CD14-positive monocyte (primary cell): ENCODE data around the gene FEZ2. TPM values are rescaled to one million over a fixed set of nuclear protein-coding genes. Genes with fewer than 3 reads are reported as not detected.

Experiments used
- DNase-seq, 3 donors: peaks; one replicate each; pipeline ENCODE4 v3.0.0-alpha.2; 2011 to 2022
- H2AFZ ChIP-seq: 2 replicates; pipeline ENCODE4 v1.6.0; 2012; ENCODE audit warnings: mild to moderate bottlenecking, low read depth, low read length, inconsistent platforms; ENCODE audit not compliant: insufficient read depth, poor library complexity, severe bottlenecking
- H3K27ac ChIP-seq, 2 donors: 1 replicate in 1 of 2; 2 replicates in 1 of 2; pipeline ENCODE4 v1.5.1; 2012 to 2013; ENCODE audit warnings: low read length in 2 of 2, control low read depth in 1 of 2, inconsistent platforms in 1 of 2, low read depth in 1 of 2, mild to moderate bottlenecking in 1 of 2
- H3K27me3 ChIP-seq, 2 donors: one replicate each; pipeline versions ENCODE4 v1.6.0 to v1.6.1; 2011 to 2013; ENCODE audit warnings: low read length in 2 of 2; ENCODE audit not compliant: control insufficient read depth in 2 of 2, insufficient read depth in 2 of 2
- H3K36me3 ChIP-seq, 2 donors: replicated peaks in 1 of 2; 1 replicate in 1 of 2; 2 replicates in 1 of 2; pipeline versions ENCODE4 v1.5.1 to v1.6.1; 2012 to 2013; ENCODE audit warnings: low read length in 2 of 2, control low read depth in 1 of 2, inconsistent platforms in 1 of 2, mild to moderate bottlenecking in 1 of 2; ENCODE audit not compliant: insufficient read depth in 2 of 2, control insufficient read depth in 1 of 2
- H3K4me1 ChIP-seq, 2 donors: 1 replicate in 1 of 2; 2 replicates in 1 of 2; pipeline versions ENCODE4 v1.5.1 to v1.6.1; 2012 to 2013; ENCODE audit warnings: low read length in 2 of 2, control low read depth in 1 of 2, inconsistent platforms in 1 of 2, mild to moderate bottlenecking in 1 of 2, moderate library complexity in 1 of 2; ENCODE audit not compliant: insufficient read depth in 2 of 2, control insufficient read depth in 1 of 2
- H3K4me2 ChIP-seq: replicated peaks from 2 replicates; pipeline ENCODE3; 2012; ENCODE audit warnings: low read length, moderate library complexity, mild to moderate bottlenecking; ENCODE audit not compliant: poor library complexity, severe bottlenecking; ENCODE audit errors: extremely low read depth
- H3K4me3 ChIP-seq, 3 experiments: fragments of 200-600 bp in 1 of 3; sonication (generic) in 1 of 3; replicated peaks in 1 of 3; 1 replicate in 2 of 3; 2 replicates in 1 of 3; pipeline ENCODE4 v1.5.1; 2011 to 2013; ENCODE audit warnings: low read length in 3 of 3, mild to moderate bottlenecking in 3 of 3, control low read depth in 2 of 3, low read depth in 2 of 3, inconsistent platforms in 1 of 3, moderate library complexity in 1 of 3
- H3K79me2 ChIP-seq: 2 replicates; pipeline ENCODE4 v1.6.0; 2012; ENCODE audit warnings: mild to moderate bottlenecking, control low read depth, inconsistent platforms, low read length, moderate library complexity; ENCODE audit not compliant: insufficient read depth
- H3K9ac ChIP-seq: 2 replicates; pipeline ENCODE4 v1.6.0; 2017; ENCODE audit warnings: low read length, mild to moderate bottlenecking; ENCODE audit not compliant: insufficient read depth, poor library complexity, severe bottlenecking
- H3K9me3 ChIP-seq, 2 donors: replicated peaks in 1 of 2; 1 replicate in 1 of 2; 2 replicates in 1 of 2; pipeline versions ENCODE4 v1.5.1 to v1.6.1; 2012 to 2013; ENCODE audit warnings: low read length in 2 of 2, control low read depth in 1 of 2; ENCODE audit not compliant: control insufficient read depth in 1 of 2, insufficient read depth in 1 of 2
- H4K20me1 ChIP-seq: 2 replicates; pipeline ENCODE4 v1.6.0; 2012; ENCODE audit warnings: mild to moderate bottlenecking, low read length, control low read depth, moderate library complexity; ENCODE audit not compliant: insufficient read depth
- H3K27ac Mint-ChIP-seq, 7 donors: one replicate each; pipeline ENCODE4 v1.8.0; 2020; ENCODE audit warnings: mild to moderate bottlenecking in 7 of 7, mixed read lengths in 7 of 7, moderate library complexity in 6 of 7, inconsistent platforms in 2 of 7
- H3K27me3 Mint-ChIP-seq, 3 donors: one replicate each; pipeline ENCODE4 v1.8.0; 2021 to 2022; ENCODE audit warnings: low read depth in 3 of 3, mild to moderate bottlenecking in 3 of 3, mixed read lengths in 3 of 3, moderate library complexity in 3 of 3, inconsistent platforms in 1 of 3
- H3K36me3 Mint-ChIP-seq, 2 donors: one replicate each; pipeline ENCODE4 v1.8.0; 2020; ENCODE audit warnings: mixed read lengths in 2 of 2, inconsistent platforms in 1 of 2, mild to moderate bottlenecking in 1 of 2
- H3K4me1 Mint-ChIP-seq: one replicate; pipeline ENCODE4 v1.8.0; 2020; ENCODE audit warnings: mild to moderate bottlenecking, mixed read lengths
- H3K4me3 Mint-ChIP-seq, 2 donors: one replicate each; pipeline ENCODE4 v1.8.0; 2020; ENCODE audit warnings: mild to moderate bottlenecking in 2 of 2, mixed read lengths in 2 of 2, moderate library complexity in 1 of 2
- H3K9me3 Mint-ChIP-seq, 7 donors: one replicate each; pipeline ENCODE4 v1.8.0; 2020 to 2022; ENCODE audit warnings: mixed read lengths in 7 of 7, mild to moderate bottlenecking in 6 of 7, moderate library complexity in 6 of 7, inconsistent platforms in 2 of 7
- WGBS: methylation state at CpG from one replicate; pipeline ENCODE4 v1.1.5; 2013; ENCODE audit warnings: missing lambda C conversion rate; ENCODE audit not compliant: insufficient coverage; 5-methylcytosine and 5-hydroxymethylcytosine counted together
- intact Hi-C, 2 donors: fragments of 100-400 bp; cut with micrococcal nuclease; formaldehyde crosslinking; loops; one replicate each; pipeline versions ENCODE4 v1.15.0 to v1.15.1; 2023
- polyA plus RNA-seq, 3 donors: library from polyadenylated mRNA; depleted of rRNA in 1 of 3; unstranded in 2 of 3; stranded (reverse) in 1 of 3; fragments of 300-500 nt in 2 of 3; fragments of >200 nt in 1 of 3; fragmentation: Illumina TruSeq in 2 of 3; gene quantifications; 1 replicate in 2 of 3; 2 replicates in 1 of 3; pipeline ENCODE4 v1.2.3, GENCODE V29; 2012 to 2021
- TF ChIP-seq, protein P1 (sequence below): fragments of 200-600 bp; IDR thresholded peaks from one replicate; pipeline ENCODE4 v1.8.0; 2022; ENCODE audit warnings: antibody characterized with exemption, mild to moderate bottlenecking

Gene FEZ2
- polyA plus RNA-seq, 3 donors = 6.9 to 15.6 (median 8.7) TPM

GRCh38 chr2:36620321-36620720 lies 22.4 kb upstream of the FEZ2 start:
- DNase-seq = no peak
- H3K9ac ChIP-seq = no peak overlapping the region
- H3K4me3 ChIP-seq = no peak overlapping the region
- H3K27me3 Mint-ChIP-seq = peaks cover 0 to 3% (median 1%) of the 10 kb centered on the region in 3 donors
- no peak overlapping the region for H2AFZ ChIP-seq
- H3K27me3 ChIP-seq = no peaks in the 10 kb centered on the region
- no peaks in the 10 kb centered on the region for H3K36me3 Mint-ChIP-seq
- no peak overlapping the region for H3K27ac Mint-ChIP-seq
- TF ChIP-seq, protein P1, sequence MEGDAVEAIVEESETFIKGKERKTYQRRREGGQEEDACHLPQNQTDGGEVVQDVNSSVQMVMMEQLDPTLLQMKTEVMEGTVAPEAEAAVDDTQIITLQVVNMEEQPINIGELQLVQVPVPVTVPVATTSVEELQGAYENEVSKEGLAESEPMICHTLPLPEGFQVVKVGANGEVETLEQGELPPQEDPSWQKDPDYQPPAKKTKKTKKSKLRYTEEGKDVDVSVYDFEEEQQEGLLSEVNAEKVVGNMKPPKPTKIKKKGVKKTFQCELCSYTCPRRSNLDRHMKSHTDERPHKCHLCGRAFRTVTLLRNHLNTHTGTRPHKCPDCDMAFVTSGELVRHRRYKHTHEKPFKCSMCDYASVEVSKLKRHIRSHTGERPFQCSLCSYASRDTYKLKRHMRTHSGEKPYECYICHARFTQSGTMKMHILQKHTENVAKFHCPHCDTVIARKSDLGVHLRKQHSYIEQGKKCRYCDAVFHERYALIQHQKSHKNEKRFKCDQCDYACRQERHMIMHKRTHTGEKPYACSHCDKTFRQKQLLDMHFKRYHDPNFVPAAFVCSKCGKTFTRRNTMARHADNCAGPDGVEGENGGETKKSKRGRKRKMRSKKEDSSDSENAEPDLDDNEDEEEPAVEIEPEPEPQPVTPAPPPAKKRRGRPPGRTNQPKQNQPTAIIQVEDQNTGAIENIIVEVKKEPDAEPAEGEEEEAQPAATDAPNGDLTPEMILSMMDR = no peak
- no peaks in the 10 kb centered on the region for H4K20me1 ChIP-seq
- peaks cover 5 to 10% (median 6%) of the 10 kb centered on the region in 7 donors for H3K9me3 Mint-ChIP-seq
- 100% methylated on average over 2 of the region's 2 CpGs for WGBS
- no peak overlapping the region for H3K27ac ChIP-seq
- peaks cover 5 to 6% of the 10 kb centered on the region in 2 donors for H3K9me3 ChIP-seq
- no peaks in the 10 kb centered on the region for H3K79me2 ChIP-seq
- no peaks in the 10 kb centered on the region for H3K4me1 ChIP-seq
- intact Hi-C loops = no loop called here
- no peak overlapping the region for H3K4me2 ChIP-seq
- no peaks in the 10 kb centered on the region for H3K4me1 Mint-ChIP-seq
- H3K4me3 Mint-ChIP-seq = no peak overlapping the region
- no peaks in the 10 kb centered on the region for H3K36me3 ChIP-seq

GRCh38 chr2:36618381-36618780 lies 20.4 kb upstream of the FEZ2 start:
- intact Hi-C loops = no loop called here
- H4K20me1 ChIP-seq = no peaks in the 10 kb centered on the region
- H3K79me2 ChIP-seq = no peaks in the 10 kb centered on the region
- no peaks in the 10 kb centered on the region for H3K36me3 ChIP-seq
- no peaks in the 10 kb centered on the region for H3K27me3 ChIP-seq
- H3K36me3 Mint-ChIP-seq = no peaks in the 10 kb centered on the region
- TF ChIP-seq, protein P1 = no peak
- no peak overlapping the region for H3K4me2 ChIP-seq
- H3K27ac ChIP-seq = no peak overlapping the region
- H3K27ac Mint-ChIP-seq = no peak overlapping the region
- WGBS = 100% methylated on average over 1 of the region's 1 CpG
- H3K4me1 Mint-ChIP-seq = no peaks in the 10 kb centered on the region
- peak; percentile 9 to 32 (median 21) for DNase-seq
- no peak overlapping the region for H3K9ac ChIP-seq
- H3K9me3 Mint-ChIP-seq = peaks cover 0 to 3% (median 0%) of the 10 kb centered on the region in 7 donors
- no peak overlapping the region for H3K4me3 ChIP-seq
- H3K4me3 Mint-ChIP-seq = no peak overlapping the region
- no peak overlapping the region for H2AFZ ChIP-seq
- H3K4me1 ChIP-seq = no peaks in the 10 kb centered on the region
- no peaks in the 10 kb centered on the region for H3K9me3 ChIP-seq
- peaks cover 0 to 5% (median 2%) of the 10 kb centered on the region in 3 donors for H3K27me3 Mint-ChIP-seq
